Measurements from ENCODE around the gene PEDS1. TPM values are rescaled to one million over a fixed set of nuclear protein-coding genes. Genes with fewer than 3 reads are reported as not detected.

PEDS1 gene
- total and polyA plus RNA-seq, 2 of the 8 experiments (the other 6 are each of a cell fraction or from before 2014, with no cell fraction given) = 28.9 to 75.9 TPM

GRCh38 chr20:50141811-50142561, 11.5 kb downstream of the PEDS1 start:
- Histone ChIP-seq H3K4me2 (ENCODE audit: insufficient read depth in 1 of 2, low read depth in 2 of 2, low read length in 2 of 2) (no peak overlapping the region; a peak in 1 of 4 replicates), H2AFZ (ENCODE audit: low read length) (no peak overlapping the region), H3K23ac (ENCODE audit: insufficient read length) (no peak overlapping the region), H3K4me1 (replicated peaks in 1 of 4; ENCODE audit: control insufficient read depth in 3 of 4, insufficient read depth in 4 of 4, low read length in 3 of 4) (peaks cover 5 to 21% (median 13%) of the 10 kb centered on the region in 4 experiments), H2BK120ac (replicated peaks; ENCODE audit: low read depth, low read length) (no peak overlapping the region), H3K18ac (ENCODE audit: extremely low read depth, low read length) (no peak overlapping the region), H3K79me2 (ENCODE audit: control insufficient read depth in 1 of 2, insufficient read depth in 2 of 2, low read length in 2 of 2) (peaks cover 0 to 53% of the 10 kb centered on the region in 2 experiments; a peak in 2 of 4 replicates), H2BK20ac (ENCODE audit: low read length) (no peak overlapping the region), H3K14ac (ENCODE audit: insufficient read length) (no peak overlapping the region), H3K36me3 (ENCODE audit: control insufficient read depth in 2 of 4, insufficient read depth in 4 of 4, low read length in 3 of 4) (peaks cover 4 to 30% (median 11%) of the 10 kb centered on the region in 4 experiments; a peak in 4 of 8 replicates), H3K9me3 (ENCODE audit: insufficient read depth in 2 of 2, low read depth in 1 of 2, low read length in 1 of 2) (no peaks in the 10 kb centered on the region), H2AK5ac (ENCODE audit: low read depth, low read length) (no peak overlapping the region), H4K8ac (ENCODE audit: extremely low read depth, insufficient read depth, low read length) (no peak overlapping the region), H4K20me1 (replicated peaks in 1 of 2; ENCODE audit: control insufficient read depth in 1 of 2, insufficient read depth in 2 of 2, low read length in 2 of 2) (peaks cover 18 to 28% of the 10 kb centered on the region in 2 experiments), H2BK12ac (ENCODE audit: low read depth, low read length) (no peak overlapping the region), H3K27me3 (replicated peaks in 1 of 4; ENCODE audit: control insufficient read depth in 3 of 4, extremely low read depth in 1 of 4, insufficient read depth in 3 of 4, low read length in 3 of 4) (no peaks in the 10 kb centered on the region), H3K27ac (ENCODE audit: low read depth, low read length) (no peak overlapping the region), H2BK5ac (ENCODE audit: low read depth, low read length) (no peak overlapping the region), H2BK15ac (ENCODE audit: low read length) (no peak overlapping the region), H4K5ac (ENCODE audit: insufficient read length, low read depth, low read length) (no peak overlapping the region), H4K91ac (replicated peaks; ENCODE audit: insufficient read length, low read length) (no peak overlapping the region), H3K56ac (replicated peaks; ENCODE audit: insufficient read length, low read depth, low read length) (no peak overlapping the region), H3K9ac (replicated peaks in 1 of 4; ENCODE audit: extremely low read depth in 1 of 4, low read depth in 3 of 4, low read length in 3 of 4) (no peak overlapping the region), H3K79me1 (ENCODE audit: low read depth, low read length) (peaks cover 25% of the 10 kb centered on the region), H3K23me2 (ENCODE audit: low read depth, low read length) (no peaks in the 10 kb centered on the region), H3K4ac (replicated peaks; ENCODE audit: insufficient read length, low read depth, low read length) (no peak overlapping the region), H3K4me3 (ENCODE audit: extremely low read depth in 1 of 4, insufficient read depth in 2 of 4, low read depth in 3 of 4, low read length in 4 of 4) (no peak overlapping the region)
- FAIRE-seq (no peak), DNase-seq (ENCODE audit: low read depth in 1 of 2, low spot score in 2 of 2) (no peak)
- no peak for TF ChIP-seq SP2 (IDR thresholded peaks at IDR 0.05; ENCODE audit: low read length)
- no peak for TF ChIP-seq MAFK (IDR thresholded peaks at IDR 0.05; ENCODE audit: low read depth, low read length)
- TF ChIP-seq KDM4A (IDR thresholded peaks at IDR 0.05; ENCODE audit: low read depth, low read length, severe bottlenecking) = no peak
- no peak for TF ChIP-seq RBBP5 (IDR thresholded peaks at IDR 0.05; ENCODE audit: borderline replicate concordance, low read depth, low read length)
- TF ChIP-seq BRCA1 (IDR thresholded peaks at IDR 0.05; ENCODE audit: low read depth, low read length) = no peak
- no peak for TF ChIP-seq HDAC6 (IDR thresholded peaks at IDR 0.05; ENCODE audit: low read depth, low read length)
- TF ChIP-seq, protein P1, sequence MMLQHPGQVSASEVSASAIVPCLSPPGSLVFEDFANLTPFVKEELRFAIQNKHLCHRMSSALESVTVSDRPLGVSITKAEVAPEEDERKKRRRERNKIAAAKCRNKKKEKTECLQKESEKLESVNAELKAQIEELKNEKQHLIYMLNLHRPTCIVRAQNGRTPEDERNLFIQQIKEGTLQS (IDR thresholded peaks at IDR 0.05; ENCODE audit: insufficient read depth, low read depth, low read length) = no peak
- no peak for TF ChIP-seq CREB1 (IDR thresholded peaks at IDR 0.05)
- ChIA-PET CTCF (ENCODE audit: partially characterized antibody) (interaction anchor here (0.7 to 6.9 kb wide), 6 partner anchors 10 to 45 kb away, joined by 3 to 61 read pairs (median 4); partner anchors contain the start of gene PEDS1), POLR2A (ENCODE audit: partially characterized antibody) (interaction anchor here (1.4 to 6.9 kb wide), 2 partner anchors 11 to 18 kb away, joined by 3 to 40 read pairs; partner anchors contain the start of gene PEDS1)
- 92% methylated on average over 12 of the region's 12 CpGs; no CpG with 5 or more reads in 1 of the 2 experiments for WGBS, 2 experiments (ENCODE audit: extremely low coverage in 1 of 2, insufficient coverage in 1 of 2, insufficient read length in 1 of 2, insufficient replicate concordance in 2 of 2, low coverage in 1 of 2, low lambda C conversion rate in 2 of 2, missing lambda C conversion rate in 1 of 2)
